ENCODE measurements around the gene ERBB2. TPM values are rescaled to one million over a fixed set of nuclear protein-coding genes. Genes with fewer than 3 reads are reported as not detected.

The ERBB2 gene
- total and polyA plus RNA-seq, 2 of the 13 experiments (the other 11 are each of a cell fraction or from before 2014, with no cell fraction given), result 57.7 to 64.1 TPM

- TF ChIP-seq, protein P1, sequence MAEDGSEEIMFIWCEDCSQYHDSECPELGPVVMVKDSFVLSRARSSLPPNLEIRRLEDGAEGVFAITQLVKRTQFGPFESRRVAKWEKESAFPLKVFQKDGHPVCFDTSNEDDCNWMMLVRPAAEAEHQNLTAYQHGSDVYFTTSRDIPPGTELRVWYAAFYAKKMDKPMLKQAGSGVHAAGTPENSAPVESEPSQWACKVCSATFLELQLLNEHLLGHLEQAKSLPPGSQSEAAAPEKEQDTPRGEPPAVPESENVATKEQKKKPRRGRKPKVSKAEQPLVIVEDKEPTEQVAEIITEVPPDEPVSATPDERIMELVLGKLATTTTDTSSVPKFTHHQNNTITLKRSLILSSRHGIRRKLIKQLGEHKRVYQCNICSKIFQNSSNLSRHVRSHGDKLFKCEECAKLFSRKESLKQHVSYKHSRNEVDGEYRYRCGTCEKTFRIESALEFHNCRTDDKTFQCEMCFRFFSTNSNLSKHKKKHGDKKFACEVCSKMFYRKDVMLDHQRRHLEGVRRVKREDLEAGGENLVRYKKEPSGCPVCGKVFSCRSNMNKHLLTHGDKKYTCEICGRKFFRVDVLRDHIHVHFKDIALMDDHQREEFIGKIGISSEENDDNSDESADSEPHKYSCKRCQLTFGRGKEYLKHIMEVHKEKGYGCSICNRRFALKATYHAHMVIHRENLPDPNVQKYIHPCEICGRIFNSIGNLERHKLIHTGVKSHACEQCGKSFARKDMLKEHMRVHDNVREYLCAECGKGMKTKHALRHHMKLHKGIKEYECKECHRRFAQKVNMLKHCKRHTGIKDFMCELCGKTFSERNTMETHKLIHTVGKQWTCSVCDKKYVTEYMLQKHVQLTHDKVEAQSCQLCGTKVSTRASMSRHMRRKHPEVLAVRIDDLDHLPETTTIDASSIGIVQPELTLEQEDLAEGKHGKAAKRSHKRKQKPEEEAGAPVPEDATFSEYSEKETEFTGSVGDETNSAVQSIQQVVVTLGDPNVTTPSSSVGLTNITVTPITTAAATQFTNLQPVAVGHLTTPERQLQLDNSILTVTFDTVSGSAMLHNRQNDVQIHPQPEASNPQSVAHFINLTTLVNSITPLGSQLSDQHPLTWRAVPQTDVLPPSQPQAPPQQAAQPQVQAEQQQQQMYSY (CRISPR knock-in tag; IDR thresholded peaks at IDR 0.05), result no peak
- TF ChIP-seq CREB3 (CRISPR knock-in tag; IDR thresholded peaks at IDR 0.05) (no peak), CERS6 (CRISPR knock-in tag; IDR thresholded peaks at IDR 0.05) (no peak), EP300 (IDR thresholded peaks at IDR 0.05; ENCODE audit: low read depth in 2 of 2, low read length in 2 of 2) (no peak), EP300 (CRISPR knock-in tag; IDR thresholded peaks at IDR 0.05; ENCODE audit: borderline replicate concordance) (no peak), ZC3H13 (CRISPR knock-in tag; IDR thresholded peaks at IDR 0.05) (no peak), UBTF (CRISPR knock-in tag; IDR thresholded peaks at IDR 0.05) (0 out of 2 replicates have a peak, but pooled peaks have one; percentile 3), SMAD9 (CRISPR knock-in tag; IDR thresholded peaks at IDR 0.05) (no peak), MEF2D (CRISPR knock-in tag; IDR thresholded peaks at IDR 0.05) (no peak), HNF1A (IDR thresholded peaks at IDR 0.05; ENCODE audit: low read depth) (no peak), HNF1A (CRISPR knock-in tag; IDR thresholded peaks at IDR 0.05; ENCODE audit: borderline replicate concordance) (0 out of 2 replicates have a peak, but pooled peaks have one; percentile 13)
- TF ChIP-seq, protein P2, sequence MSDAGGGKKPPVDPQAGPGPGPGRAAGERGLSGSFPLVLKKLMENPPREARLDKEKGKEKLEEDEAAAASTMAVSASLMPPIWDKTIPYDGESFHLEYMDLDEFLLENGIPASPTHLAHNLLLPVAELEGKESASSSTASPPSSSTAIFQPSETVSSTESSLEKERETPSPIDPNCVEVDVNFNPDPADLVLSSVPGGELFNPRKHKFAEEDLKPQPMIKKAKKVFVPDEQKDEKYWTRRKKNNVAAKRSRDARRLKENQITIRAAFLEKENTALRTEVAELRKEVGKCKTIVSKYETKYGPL (CRISPR knock-in tag; IDR thresholded peaks at IDR 0.05), result no peak
Observed at GRCh38 chr17:39677542-39678339, 22.1 kb upstream of the ERBB2 start (continued).
